Measurements from ENCODE around the gene MYBBP1A. TPM values are rescaled to one million over a fixed set of nuclear protein-coding genes. Genes with fewer than 3 reads are reported as not detected.
A peak's percentile ranks its signal among the peaks of the same experiment; 100 is the strongest.

MYBBP1A gene
- total RNA-seq, 1 donor from 2014 or later = 32.2 TPM

GRCh38 chr17:4572131-4572530 is 16.9 kb upstream of the MYBBP1A start:
- DNase-seq = no peak

- DNase-seq = no peak
Observed at GRCh38 chr17:4569591-4569990, 14.4 kb upstream of the MYBBP1A start.

- peak; percentile 74 for DNase-seq
Observed at GRCh38 chr17:4566785-4567184, 11.6 kb upstream of the MYBBP1A start.

- peak; percentile 88 for DNase-seq
Observed at GRCh38 chr17:4565209-4566141, 10.3 kb upstream of the MYBBP1A start.

- no peak for DNase-seq
Observed at GRCh38 chr17:4562015-4562969, 7.1 kb upstream of the MYBBP1A start.

GRCh38 chr17:4560837-4561256 is 5.7 kb upstream of the MYBBP1A start:
- DNase-seq = no peak

- DNase-seq = no peak
Observed at GRCh38 chr17:4560421-4560820, 5.2 kb upstream of the MYBBP1A start, which contains the start of gene GGT6. TSS of gene GGT6 (minus strand) at chr17:4560577. CDS start at chr17:4560521, 56 bp downstream.

GRCh38 chr17:4559966-4560365 is 4.8 kb upstream of the MYBBP1A start:
- no peak for DNase-seq

- no peak for DNase-seq
Observed at GRCh38 chr17:4559139-4559791, 4.1 kb upstream of the MYBBP1A start.

- DNase-seq = no peak
Observed at GRCh38 chr17:4558347-4558971, 3.3 kb upstream of the MYBBP1A start.

GRCh38 chr17:4557626-4558346 is 2.6 kb upstream of the MYBBP1A start:
- DNase-seq = no peak

GRCh38 chr17:4556996-4557395 is 1.8 kb upstream of the MYBBP1A start:
- no peak for DNase-seq

- no peak for DNase-seq
Observed at GRCh38 chr17:4555873-4556759, 932 bp upstream of the MYBBP1A start.

- DNase-seq = no peak
Observed at GRCh38 chr17:4554441-4554996, 665 bp downstream of the MYBBP1A start.

- no peak for DNase-seq
Observed at GRCh38 chr17:4553669-4554068, 1.5 kb downstream of the MYBBP1A start.

GRCh38 chr17:4551796-4552525 is 3.2 kb downstream of the MYBBP1A start:
- no peak for DNase-seq

GRCh38 chr17:4551141-4551540 is 4.0 kb downstream of the MYBBP1A start:
- no peak for DNase-seq

- DNase-seq = no peak
Observed at GRCh38 chr17:4550534-4551039, 4.6 kb downstream of the MYBBP1A start.
